Measurements from ENCODE around the gene C12orf76. TPM values are rescaled to one million over a fixed set of nuclear protein-coding genes. Genes with fewer than 3 reads are reported as not detected.

C12orf76 gene
- total and polyA plus RNA-seq, 2 experiments from 2014 or later, result 14.3 to 14.5 TPM

GRCh38 chr12:110006115-110006514 lies 42.2 kb downstream of the C12orf76 start:
- Mint-ChIP-seq H3K4me1 (no peaks in the 10 kb centered on the region), H3K27me3 (ENCODE audit: insufficient read depth, low read depth, poor library complexity) (peaks cover under 1% of the 10 kb centered on the region), H3K27ac (no peak overlapping the region), H3K9me3 (no peaks in the 10 kb centered on the region), H3K4me3 (no peak overlapping the region), H3K36me3 (ENCODE audit: low read depth) (no peaks in the 10 kb centered on the region; the same call in 2 of the 3 replicates)
- no peak for ATAC-seq
- no peaks in the 10 kb centered on the region for H3K4me1 ChIP-seq (ENCODE audit: insufficient read depth)
- peaks cover 7% of the 10 kb centered on the region; the same call in 1 of the 2 replicates for H3K79me2 ChIP-seq (replicated peaks; ENCODE audit: insufficient read depth)
- TF ChIP-seq EZH2phosphoT487 (IDR thresholded peaks at IDR 0.05; ENCODE audit: unreplicated experiment) (no peak), ZNF331 (CRISPR knock-in tag; IDR thresholded peaks at IDR 0.05; ENCODE audit: low read depth) (no peak), NANOG (IDR thresholded peaks at IDR 0.05; ENCODE audit: borderline replicate concordance) (no peak), STAT1 (IDR thresholded peaks at IDR 0.05; ENCODE audit: unreplicated experiment) (no peak), JUNB (IDR thresholded peaks at IDR 0.05; ENCODE audit: unreplicated experiment) (no peak), EZH2 (IDR thresholded peaks at IDR 0.05; ENCODE audit: low read depth, unreplicated experiment) (no peak)
- TF ChIP-seq, protein P1, sequence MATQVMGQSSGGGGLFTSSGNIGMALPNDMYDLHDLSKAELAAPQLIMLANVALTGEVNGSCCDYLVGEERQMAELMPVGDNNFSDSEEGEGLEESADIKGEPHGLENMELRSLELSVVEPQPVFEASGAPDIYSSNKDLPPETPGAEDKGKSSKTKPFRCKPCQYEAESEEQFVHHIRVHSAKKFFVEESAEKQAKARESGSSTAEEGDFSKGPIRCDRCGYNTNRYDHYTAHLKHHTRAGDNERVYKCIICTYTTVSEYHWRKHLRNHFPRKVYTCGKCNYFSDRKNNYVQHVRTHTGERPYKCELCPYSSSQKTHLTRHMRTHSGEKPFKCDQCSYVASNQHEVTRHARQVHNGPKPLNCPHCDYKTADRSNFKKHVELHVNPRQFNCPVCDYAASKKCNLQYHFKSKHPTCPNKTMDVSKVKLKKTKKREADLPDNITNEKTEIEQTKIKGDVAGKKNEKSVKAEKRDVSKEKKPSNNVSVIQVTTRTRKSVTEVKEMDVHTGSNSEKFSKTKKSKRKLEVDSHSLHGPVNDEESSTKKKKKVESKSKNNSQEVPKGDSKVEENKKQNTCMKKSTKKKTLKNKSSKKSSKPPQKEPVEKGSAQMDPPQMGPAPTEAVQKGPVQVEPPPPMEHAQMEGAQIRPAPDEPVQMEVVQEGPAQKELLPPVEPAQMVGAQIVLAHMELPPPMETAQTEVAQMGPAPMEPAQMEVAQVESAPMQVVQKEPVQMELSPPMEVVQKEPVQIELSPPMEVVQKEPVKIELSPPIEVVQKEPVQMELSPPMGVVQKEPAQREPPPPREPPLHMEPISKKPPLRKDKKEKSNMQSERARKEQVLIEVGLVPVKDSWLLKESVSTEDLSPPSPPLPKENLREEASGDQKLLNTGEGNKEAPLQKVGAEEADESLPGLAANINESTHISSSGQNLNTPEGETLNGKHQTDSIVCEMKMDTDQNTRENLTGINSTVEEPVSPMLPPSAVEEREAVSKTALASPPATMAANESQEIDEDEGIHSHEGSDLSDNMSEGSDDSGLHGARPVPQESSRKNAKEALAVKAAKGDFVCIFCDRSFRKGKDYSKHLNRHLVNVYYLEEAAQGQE (IDR thresholded peaks at IDR 0.05; ENCODE audit: unreplicated experiment), result no peak
- TF ChIP-seq, protein P2, sequence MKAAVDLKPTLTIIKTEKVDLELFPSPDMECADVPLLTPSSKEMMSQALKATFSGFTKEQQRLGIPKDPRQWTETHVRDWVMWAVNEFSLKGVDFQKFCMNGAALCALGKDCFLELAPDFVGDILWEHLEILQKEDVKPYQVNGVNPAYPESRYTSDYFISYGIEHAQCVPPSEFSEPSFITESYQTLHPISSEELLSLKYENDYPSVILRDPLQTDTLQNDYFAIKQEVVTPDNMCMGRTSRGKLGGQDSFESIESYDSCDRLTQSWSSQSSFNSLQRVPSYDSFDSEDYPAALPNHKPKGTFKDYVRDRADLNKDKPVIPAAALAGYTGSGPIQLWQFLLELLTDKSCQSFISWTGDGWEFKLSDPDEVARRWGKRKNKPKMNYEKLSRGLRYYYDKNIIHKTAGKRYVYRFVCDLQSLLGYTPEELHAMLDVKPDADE (IDR thresholded peaks at IDR 0.05), result no peak
- TF ChIP-seq, protein P3, sequence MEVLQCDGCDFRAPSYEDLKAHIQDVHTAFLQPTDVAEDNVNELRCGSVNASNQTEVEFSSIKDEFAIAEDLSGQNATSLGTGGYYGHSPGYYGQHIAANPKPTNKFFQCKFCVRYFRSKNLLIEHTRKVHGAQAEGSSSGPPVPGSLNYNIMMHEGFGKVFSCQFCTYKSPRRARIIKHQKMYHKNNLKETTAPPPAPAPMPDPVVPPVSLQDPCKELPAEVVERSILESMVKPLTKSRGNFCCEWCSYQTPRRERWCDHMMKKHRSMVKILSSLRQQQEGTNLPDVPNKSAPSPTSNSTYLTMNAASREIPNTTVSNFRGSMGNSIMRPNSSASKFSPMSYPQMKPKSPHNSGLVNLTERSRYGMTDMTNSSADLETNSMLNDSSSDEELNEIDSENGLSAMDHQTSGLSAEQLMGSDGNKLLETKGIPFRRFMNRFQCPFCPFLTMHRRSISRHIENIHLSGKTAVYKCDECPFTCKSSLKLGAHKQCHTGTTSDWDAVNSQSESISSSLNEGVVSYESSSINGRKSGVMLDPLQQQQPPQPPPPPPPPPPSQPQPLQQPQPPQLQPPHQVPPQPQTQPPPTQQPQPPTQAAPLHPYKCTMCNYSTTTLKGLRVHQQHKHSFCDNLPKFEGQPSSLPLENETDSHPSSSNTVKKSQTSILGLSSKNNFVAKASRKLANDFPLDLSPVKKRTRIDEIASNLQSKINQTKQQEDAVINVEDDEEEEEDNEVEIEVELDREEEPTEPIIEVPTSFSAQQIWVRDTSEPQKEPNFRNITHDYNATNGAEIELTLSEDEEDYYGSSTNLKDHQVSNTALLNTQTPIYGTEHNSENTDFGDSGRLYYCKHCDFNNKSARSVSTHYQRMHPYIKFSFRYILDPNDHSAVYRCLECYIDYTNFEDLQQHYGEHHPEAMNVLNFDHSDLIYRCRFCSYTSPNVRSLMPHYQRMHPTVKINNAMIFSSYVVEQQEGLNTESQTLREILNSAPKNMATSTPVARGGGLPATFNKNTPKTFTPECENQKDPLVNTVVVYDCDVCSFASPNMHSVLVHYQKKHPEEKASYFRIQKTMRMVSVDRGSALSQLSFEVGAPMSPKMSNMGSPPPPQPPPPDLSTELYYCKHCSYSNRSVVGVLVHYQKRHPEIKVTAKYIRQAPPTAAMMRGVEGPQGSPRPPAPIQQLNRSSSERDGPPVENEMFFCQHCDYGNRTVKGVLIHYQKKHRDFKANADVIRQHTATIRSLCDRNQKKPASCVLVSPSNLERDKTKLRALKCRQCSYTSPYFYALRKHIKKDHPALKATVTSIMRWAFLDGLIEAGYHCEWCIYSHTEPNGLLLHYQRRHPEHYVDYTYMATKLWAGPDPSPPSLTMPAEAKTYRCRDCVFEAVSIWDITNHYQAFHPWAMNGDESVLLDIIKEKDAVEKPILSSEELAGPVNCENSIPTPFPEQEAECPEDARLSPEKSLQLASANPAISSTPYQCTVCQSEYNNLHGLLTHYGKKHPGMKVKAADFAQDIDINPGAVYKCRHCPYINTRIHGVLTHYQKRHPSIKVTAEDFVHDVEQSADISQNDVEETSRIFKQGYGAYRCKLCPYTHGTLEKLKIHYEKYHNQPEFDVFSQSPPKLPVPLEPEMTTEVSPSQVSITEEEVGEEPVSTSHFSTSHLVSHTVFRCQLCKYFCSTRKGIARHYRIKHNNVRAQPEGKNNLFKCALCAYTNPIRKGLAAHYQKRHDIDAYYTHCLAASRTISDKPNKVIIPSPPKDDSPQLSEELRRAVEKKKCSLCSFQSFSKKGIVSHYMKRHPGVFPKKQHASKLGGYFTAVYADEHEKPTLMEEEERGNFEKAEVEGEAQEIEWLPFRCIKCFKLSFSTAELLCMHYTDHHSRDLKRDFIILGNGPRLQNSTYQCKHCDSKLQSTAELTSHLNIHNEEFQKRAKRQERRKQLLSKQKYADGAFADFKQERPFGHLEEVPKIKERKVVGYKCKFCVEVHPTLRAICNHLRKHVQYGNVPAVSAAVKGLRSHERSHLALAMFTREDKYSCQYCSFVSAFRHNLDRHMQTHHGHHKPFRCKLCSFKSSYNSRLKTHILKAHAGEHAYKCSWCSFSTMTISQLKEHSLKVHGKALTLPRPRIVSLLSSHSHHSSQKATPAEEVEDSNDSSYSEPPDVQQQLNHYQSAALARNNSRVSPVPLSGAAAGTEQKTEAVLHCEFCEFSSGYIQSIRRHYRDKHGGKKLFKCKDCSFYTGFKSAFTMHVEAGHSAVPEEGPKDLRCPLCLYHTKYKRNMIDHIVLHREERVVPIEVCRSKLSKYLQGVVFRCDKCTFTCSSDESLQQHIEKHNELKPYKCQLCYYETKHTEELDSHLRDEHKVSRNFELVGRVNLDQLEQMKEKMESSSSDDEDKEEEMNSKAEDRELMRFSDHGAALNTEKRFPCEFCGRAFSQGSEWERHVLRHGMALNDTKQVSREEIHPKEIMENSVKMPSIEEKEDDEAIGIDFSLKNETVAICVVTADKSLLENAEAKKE (CRISPR knock-in tag; IDR thresholded peaks at IDR 0.05), result no peak
- no peak for DNase-seq (ENCODE audit: low spot score)
- no peak overlapping the region for H3K27ac ChIP-seq (ENCODE audit: low read depth)
- H3K4me2 ChIP-seq, result no peak overlapping the region
- no peaks in the 10 kb centered on the region for H3F3A ChIP-seq (replicated peaks; ENCODE audit: low read depth)
- no peaks in the 10 kb centered on the region for H3K36me3 ChIP-seq (ENCODE audit: insufficient read depth)
- no peaks in the 10 kb centered on the region for H3K9me2 ChIP-seq (ENCODE audit: insufficient read depth)
- H3K4me3 ChIP-seq, result no peak overlapping the region
- H3K27me3 ChIP-seq (ENCODE audit: insufficient read depth), result peaks cover 4% of the 10 kb centered on the region
- H2AFZ ChIP-seq, result no peak overlapping the region
- peaks cover 5% of the 10 kb centered on the region; the same call in 1 of the 2 replicates for H4K20me1 ChIP-seq (replicated peaks; ENCODE audit: insufficient read depth)

Data from GM23338 (cell line).